UCSD-AML1 (cell line): ENCODE data around the gene TMEM247.

Source experiments
- DNase-seq: peaks from one replicate; lab custom pipeline; 2025; ENCODE audit not compliant: unreplicated experiment; lab: John Stamatoyannopoulos, UW

The TMEM247 gene

GRCh38 chr2:46479265-46479664 is at the start of gene TMEM247:
Gene TMEM247 (plus strand): TSS chr2:46479565.
- no peak for DNase-seq

DNA sequence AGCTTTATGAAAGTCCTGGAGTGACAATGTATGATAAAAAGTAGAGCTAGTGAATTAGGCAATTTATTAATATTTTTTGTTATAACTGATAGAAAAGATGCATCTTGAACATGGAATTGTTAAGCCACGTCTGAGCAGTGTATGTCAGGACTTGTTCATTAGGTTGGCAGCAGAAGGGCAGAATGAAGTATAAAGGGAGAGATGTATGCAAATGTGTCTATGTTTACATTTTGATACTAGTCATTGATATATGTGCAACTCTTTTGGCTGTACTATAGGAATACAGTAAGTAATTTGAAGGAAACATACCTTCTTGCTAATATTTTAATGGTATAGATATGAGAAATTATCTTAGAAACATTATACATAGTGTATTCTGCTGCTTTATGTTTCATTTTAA is 49.0 kb upstream of the TMEM247 start:
- DNase-seq: no peak

DNA sequence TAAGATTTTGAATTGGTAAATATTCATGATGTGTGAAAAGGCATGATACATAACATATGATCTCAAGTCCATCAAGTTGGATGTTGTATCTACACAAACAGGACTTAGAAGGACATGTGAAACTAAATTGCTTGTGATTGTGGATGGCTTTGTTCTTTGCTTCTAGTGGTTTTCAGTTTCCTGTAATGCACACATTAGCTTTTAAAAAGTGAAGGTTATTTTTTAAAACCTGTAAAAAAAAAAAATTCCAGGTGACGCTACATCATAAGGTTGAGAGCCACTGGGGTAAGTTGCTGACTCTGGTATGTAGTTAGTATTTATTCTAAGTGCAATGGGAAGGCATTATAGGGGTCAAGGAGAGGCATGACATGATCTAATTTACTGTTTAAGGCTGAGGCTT is 48.4 kb upstream of the TMEM247 start:
- DNase-seq: no peak

DNA sequence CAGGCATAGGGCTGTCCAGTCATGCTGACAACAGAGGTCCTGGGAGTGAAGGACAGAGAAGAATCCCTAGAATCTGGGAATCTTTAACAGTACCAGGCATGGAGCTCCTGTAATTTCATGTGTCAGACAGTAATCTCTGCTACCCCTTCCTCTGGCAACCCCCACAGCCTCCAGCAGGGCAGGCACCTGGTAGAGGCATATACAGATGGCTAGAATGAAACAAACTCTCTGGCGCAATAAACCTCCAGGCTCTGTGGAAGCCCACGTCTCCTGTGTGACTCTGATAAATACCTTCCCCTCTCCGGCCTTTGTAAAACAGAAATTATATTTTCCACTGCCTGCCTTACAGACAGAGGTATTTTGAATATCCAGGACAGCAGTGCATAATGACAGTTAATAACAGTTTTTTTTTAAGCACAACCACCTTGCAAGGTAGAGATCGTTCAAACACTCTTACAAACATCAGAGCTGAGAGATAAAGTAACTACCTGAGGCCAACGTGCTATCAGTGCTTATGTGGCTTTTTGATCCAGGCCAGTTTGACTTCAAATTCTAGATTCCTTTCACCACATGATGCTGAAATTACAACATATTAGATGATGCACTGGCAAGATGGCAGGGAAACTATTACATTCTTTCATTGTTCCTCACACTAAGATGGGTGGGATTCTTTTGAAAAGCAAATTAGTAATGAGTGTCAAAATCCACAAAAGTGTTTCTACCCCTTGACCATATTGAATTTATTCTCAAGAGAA is 47.7 kb upstream of the TMEM247 start:
- DNase-seq: no peak

DNA sequence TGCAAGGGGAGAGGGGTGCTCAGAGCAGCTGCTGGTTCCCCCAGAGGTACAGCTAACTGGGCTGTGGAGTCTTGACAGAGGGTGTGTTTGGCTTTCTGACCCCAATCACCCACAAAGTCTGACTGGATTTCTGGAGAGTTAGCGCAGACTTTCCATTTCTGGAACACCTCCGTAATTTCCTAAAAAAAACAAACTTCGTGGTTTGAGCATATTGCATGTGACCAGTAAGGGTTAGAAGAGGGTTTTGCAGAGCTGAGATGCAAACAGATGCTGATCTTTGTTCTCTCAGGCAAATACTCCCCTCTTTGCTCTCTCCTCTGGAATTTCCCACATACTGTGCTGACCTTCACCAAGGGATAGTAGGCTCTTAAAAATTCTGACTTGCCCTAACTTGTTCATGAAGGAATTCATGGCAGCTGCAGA is 44.5 kb upstream of the TMEM247 start:
- DNase-seq: no peak

GRCh38 chr2:46435353-46435752 is 44.0 kb upstream of the TMEM247 start:
- no peak for DNase-seq

DNA sequence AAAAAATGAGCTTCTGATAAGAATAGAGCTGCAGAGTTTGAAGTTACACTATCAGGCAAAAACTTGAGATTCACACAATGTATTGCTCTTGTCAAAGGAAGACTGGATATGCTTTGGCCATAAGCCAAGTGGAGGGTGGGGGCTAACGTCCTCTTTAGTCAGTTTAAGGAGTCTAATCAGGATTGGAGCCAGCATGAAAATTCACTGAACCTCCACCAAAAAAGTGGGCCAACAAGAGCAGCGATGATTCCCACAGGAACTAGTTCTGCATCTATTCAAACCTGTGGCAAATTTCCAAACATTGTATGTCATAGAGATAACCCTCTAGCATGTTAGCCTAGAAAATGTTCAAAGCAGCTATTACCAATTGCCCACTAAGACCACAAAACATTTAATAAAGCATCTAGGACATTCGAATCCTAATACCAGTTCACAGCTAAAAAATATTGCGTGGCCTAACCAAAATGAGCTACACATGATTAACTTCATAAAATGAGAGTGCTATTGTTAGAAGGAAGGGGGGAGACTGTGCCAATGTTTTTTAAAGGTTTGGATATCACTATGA is 43.5 kb upstream of the TMEM247 start:
- no peak for DNase-seq

GRCh38 chr2:46436800-46437199 is 42.6 kb upstream of the TMEM247 start:
- DNase-seq: no peak

GRCh38 chr2:46438102-46438501 is 41.3 kb upstream of the TMEM247 start:
- DNase-seq: no peak

GRCh38 chr2:46438794-46439193 is 40.6 kb upstream of the TMEM247 start:
- no peak for DNase-seq

DNA sequence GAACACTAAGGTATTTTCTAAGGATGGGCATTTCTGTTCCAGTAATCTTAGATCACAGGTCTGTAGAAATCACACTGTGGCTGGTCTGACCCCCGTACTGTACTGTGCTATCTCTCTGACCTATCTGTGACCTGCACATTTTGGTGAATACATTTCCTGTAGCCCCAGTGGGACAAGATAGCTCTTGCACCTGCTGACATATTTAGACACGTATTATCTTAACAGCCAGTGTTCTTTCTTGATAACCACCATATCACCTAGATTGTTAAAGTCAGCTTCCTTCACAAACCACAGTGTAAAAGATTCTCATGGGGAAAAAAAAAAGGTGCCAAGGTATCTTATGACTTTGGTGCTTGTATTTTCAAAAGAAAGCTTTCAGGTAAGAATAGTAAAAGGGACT is 39.8 kb upstream of the TMEM247 start:
- DNase-seq: no peak

- no peak for DNase-seq
These were observed 37.3 kb upstream of the TMEM247 start for GRCh38 chr2:46441838-46442712.

- DNase-seq: no peak
These were observed 34.6 kb upstream of the TMEM247 start for GRCh38 chr2:46444732-46445131.

DNA sequence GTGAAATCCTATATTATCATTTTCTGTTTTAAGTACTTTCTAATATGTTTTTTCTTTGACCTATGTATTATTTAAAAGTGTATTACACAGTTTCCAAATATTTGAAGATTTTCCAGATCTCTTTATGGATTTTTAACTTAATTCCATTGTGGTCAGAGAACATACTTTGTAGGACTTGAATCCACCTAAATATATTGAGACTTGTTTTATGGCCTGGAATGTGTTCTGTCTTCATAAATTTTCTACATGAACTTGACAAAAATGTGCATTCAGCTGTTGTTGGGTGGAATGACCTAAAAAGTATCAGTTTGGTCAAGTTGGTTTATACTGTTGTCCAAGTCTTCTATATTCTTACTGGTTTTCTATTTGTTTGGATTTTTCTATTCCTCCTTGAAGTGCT is 33.8 kb upstream of the TMEM247 start:
- DNase-seq: no peak

- no peak for DNase-seq
These were observed 32.3 kb upstream of the TMEM247 start for GRCh38 chr2:46446871-46447568.

DNA sequence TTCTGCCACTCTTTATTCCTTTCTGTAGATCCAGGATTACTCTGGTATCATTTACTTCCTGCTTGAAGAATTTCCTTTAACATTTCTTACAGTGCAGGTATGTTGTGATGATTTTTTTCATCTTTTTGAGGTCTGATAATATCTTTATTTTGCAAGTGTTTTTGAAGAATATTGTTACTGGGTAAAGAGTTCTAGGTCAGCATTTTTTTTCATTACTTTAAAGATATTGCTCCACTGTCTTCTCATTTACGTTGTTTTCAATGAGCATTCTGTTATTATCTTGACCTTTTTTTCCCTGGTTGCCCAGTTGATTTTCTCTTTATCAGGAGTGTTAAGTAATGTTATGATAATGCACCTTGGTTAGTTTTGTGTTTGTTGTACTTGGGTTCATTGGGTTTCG is 31.7 kb upstream of the TMEM247 start:
- no peak for DNase-seq

DNA sequence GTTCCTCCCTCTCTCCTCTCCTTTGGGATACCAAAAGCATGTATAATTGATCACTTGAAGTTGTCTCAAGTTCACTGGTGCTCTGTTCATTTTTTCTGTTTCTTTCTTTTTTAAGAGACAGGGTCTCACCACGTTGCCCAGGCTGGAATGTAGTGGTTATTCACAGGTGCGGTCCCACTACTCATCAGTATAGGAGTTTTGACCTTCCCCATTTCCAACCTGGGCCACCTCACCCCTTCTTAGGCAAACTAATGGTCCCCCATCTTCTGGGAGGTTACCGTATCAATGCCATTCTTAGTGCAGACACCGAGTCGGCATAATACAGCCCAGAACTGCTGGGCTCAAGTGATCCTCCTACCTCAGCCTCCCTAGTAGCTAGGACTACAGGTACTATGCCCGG is 31.3 kb upstream of the TMEM247 start:
- DNase-seq: no peak

DNA sequence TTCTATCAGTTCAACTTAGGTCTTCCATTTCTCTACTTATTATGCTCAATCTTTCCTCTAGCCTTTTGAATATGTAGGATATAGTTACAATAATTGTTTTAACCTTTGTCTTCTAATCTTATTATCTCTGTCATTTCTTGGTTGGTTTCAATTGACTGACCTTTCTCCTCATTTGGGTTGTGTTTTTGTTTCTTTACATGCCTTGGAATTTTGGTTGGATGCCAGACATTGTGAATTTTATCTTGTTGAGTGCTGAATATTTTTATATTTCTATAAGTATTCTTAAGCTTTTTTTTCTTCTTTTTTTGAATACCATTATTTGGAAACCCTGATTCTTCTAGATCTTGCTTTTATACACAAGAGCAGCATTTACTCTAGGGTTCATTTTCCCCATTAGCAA is 30.7 kb upstream of the TMEM247 start:
- DNase-seq: no peak

GRCh38 chr2:46449700-46450099 is 29.7 kb upstream of the TMEM247 start:
- DNase-seq: no peak

DNA sequence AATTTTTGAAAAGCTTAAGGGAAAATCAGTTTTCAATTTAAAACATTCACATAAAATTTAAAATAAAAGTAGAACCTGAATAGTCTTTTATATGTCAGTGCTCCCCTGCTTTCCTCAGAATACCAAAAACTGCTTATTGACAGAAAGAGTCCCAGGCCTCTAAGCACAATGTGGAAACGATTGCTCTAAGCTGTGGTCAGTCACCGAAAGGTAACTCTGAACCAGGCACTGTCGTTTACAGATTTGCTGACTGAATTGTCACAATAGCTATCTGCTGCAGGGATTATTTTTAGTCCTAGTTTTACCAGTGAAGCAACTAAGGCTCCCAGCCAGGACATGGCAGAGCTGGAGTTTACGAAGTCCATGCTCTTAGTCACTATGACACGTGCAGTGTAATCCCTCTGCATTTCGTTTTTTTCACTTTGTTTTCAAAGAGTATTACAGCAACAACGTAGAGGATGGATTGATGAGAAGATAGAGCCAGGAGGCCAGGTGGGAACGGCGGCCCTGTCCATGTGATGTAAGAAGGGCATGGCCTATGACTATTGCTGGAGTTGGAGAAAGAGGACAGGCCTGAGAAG is 28.1 kb upstream of the TMEM247 start:
- no peak for DNase-seq

DNA sequence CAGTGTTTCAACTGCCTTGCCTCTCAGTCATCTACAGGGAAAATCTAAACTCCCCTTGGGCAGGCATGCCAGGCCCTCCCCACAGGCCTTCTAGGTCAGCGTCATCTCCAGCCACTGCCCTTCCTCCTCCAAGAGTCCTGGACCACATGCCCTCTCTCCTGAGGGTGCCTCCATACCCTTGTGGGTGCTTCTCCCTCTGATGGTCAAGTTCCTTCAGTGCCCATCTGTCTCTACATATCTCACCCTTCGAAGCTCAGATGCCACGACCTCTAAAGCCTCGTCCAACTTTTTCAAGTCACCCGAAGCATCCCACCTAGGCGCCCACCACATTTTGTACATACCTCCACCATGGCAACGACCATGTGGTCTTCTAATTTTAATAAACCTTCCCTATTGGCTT is 22.6 kb upstream of the TMEM247 start:
- DNase-seq: no peak
